Chondrocyte (in vitro differentiated cells): ENCODE results near the gene RAX2. TPM values are rescaled to one million over a fixed set of nuclear protein-coding genes. Genes with fewer than 3 reads are reported as not detected.

Source experiments
- DNase-seq: peaks from one replicate; pipeline ENCODE4 v3.0.0; 2021; ENCODE audit warnings: mixed read lengths, low spot score
- H3K27ac Mint-ChIP-seq: one replicate; pipeline ENCODE4 v1.8.0; 2021; ENCODE audit warnings: mild to moderate bottlenecking, moderate library complexity, mixed read lengths; ENCODE audit not compliant: unreplicated experiment
- H3K27me3 Mint-ChIP-seq: 2 replicates; pipeline ENCODE4 v1.8.0; 2021; ENCODE audit warnings: low read depth, mixed read lengths
- H3K36me3 Mint-ChIP-seq: 2 replicates; pipeline ENCODE4 v1.8.0; 2021; ENCODE audit warnings: low read depth, mixed read lengths
- H3K4me1 Mint-ChIP-seq: 2 replicates; pipeline ENCODE4 v1.8.0; 2021; ENCODE audit warnings: low read depth, mild to moderate bottlenecking, mixed read lengths
- H3K4me3 Mint-ChIP-seq: one replicate; pipeline ENCODE4 v1.8.0; 2021; ENCODE audit warnings: mild to moderate bottlenecking, moderate library complexity, mixed read lengths; ENCODE audit not compliant: unreplicated experiment
- H3K9me3 Mint-ChIP-seq: 2 replicates; pipeline ENCODE4 v1.8.0; 2021; ENCODE audit warnings: low read depth, mixed read lengths
- total RNA-seq: library from RNA; stranded (reverse); gene quantifications from 3 replicates; pipeline ENCODE4 v1.2.1, GENCODE V29; 2021
- TF ChIP-seq, protein P1 (sequence below): fragments of 200-600 bp; sonication (generic); IDR thresholded peaks from 2 replicates; pipeline ENCODE4 v1.5.0; 2021; ENCODE audit warnings: antibody characterized with exemption, mild to moderate bottlenecking, moderate library complexity

The RAX2 gene
- total RNA-seq, 1 donor from 2014 or later = not detected

DNA sequence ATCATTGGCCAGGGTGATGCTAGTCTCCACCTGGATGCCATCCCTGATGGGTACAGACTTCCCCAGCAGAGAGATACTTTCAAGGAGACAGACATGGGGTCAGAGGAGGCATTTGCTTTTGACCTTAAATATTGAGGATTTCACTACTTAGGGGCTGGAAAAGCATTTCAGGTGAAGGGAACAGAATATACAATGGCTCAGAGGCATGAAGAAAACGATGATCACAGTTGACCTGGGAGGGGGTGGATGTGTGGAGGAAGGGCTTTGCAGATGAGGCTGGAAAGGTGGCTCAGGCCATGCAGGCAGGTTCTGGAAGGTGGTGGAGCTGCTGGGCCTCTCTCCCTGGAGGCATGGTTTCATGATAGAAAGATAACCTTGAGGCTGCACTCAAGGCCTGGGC lies 10.3 kb upstream of the RAX2 start:
- Mint-ChIP-seq H3K4me3 (no peak overlapping the region), H3K9me3 (peaks cover 17% of the 10 kb centered on the region), H3K27me3 (peaks cover 12% of the 10 kb centered on the region), H3K27ac (no peak overlapping the region), H3K4me1 (no peaks in the 10 kb centered on the region), H3K36me3 (peaks cover 9% of the 10 kb centered on the region)
- TF ChIP-seq, protein P1, sequence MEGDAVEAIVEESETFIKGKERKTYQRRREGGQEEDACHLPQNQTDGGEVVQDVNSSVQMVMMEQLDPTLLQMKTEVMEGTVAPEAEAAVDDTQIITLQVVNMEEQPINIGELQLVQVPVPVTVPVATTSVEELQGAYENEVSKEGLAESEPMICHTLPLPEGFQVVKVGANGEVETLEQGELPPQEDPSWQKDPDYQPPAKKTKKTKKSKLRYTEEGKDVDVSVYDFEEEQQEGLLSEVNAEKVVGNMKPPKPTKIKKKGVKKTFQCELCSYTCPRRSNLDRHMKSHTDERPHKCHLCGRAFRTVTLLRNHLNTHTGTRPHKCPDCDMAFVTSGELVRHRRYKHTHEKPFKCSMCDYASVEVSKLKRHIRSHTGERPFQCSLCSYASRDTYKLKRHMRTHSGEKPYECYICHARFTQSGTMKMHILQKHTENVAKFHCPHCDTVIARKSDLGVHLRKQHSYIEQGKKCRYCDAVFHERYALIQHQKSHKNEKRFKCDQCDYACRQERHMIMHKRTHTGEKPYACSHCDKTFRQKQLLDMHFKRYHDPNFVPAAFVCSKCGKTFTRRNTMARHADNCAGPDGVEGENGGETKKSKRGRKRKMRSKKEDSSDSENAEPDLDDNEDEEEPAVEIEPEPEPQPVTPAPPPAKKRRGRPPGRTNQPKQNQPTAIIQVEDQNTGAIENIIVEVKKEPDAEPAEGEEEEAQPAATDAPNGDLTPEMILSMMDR = no peak
- DNase-seq = no peak

DNA sequence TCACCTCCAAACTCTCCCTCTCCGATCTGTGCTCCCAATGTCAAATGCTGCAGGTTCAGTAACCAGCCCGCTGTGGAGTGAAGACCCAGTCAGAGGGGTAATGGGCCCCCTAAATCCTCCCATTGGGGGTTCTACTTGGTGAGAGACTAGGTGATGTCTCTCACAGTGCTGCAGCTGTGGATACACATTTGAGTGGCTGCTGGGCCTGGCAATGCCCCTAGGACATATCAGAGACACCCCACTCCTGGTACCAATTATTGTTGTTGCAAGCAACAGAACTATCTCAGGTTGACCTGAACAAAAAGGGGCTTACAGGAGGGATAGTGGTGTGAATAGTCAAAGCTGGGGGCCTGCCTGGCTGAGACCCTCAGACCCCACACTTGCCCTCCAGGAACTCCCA lies 9.6 kb upstream of the RAX2 start:
- peaks cover 12% of the 10 kb centered on the region for H3K27me3 Mint-ChIP-seq

DNA sequence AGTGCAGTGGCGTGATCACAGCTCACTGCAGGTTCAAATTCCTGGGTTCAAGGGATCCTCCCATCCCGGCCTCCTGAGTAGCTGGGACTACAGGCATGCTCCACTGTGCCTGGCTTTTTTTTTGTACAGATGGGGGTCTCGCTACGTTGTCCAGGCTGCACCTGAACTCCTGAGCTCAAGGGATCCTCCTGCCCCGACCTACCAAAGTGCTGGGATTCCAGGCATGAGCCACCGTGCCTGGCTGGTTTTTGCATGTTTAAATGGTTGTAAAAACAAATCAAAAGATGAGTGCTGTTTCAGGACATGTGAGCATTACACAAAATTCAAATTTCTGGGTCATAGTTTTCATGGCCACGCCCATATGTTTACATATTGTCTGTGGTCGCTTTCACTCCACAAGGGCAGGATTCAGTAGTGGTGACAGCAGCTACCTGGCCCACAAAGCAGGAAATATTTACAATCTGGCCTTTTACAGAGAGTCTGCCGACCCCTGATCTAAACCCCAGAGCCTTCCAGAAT lies 8.8 kb upstream of the RAX2 start:
- DNase-seq = no peak
- H3K27me3 Mint-ChIP-seq = peaks cover 12% of the 10 kb centered on the region
- TF ChIP-seq, protein P1 = no peak

More for the DNA sequence above, 9.6 kb upstream of the RAX2 start:
- Mint-ChIP-seq H3K36me3 (peaks cover 9% of the 10 kb centered on the region), H3K9me3 (peaks cover 17% of the 10 kb centered on the region), H3K4me1 (no peaks in the 10 kb centered on the region), H3K27ac (no peak overlapping the region), H3K4me3 (no peak overlapping the region)
- TF ChIP-seq, protein P1 = no peak
- DNase-seq = no peak

DNA sequence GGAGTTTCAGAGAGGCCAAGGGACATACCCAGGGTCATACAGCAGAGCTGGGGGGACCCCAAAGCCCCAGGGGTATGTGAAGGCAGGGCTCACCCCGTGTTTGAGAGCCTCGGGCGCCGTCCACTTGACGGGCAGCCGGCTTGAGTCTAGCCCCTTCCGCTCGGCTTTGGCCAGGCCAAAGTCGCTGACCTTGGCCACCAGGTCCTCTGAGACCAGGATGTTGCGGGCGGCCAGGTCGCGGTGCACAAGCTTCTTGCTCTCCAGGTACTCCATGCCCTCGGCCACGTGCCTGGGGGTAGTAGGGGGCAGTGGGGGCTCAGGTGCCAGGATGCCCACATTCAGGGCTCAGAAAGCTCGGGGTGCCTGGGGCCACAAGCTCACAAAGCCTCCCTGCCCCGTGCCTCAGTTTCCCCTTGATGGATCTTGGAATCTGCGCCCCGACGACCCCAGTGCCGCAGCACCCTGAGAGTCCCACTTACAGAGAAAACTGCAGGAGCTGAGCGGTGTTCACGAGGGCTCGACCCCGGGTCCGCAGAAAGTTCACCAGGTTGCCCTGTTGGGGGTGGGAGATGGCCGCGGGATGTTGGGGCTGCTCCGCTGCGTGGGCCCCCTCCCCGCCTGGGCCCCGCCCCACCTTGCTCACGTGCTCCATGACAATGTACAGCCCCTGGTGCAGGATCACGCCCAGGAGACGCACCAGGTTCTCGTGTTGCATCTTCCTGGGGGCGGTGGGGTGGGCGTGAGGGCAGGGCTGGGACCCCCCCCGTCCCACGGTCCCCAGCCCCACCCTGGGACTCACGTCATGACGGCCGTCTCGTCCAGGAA lies 7.1 kb upstream of the RAX2 start:
- H3K9me3 Mint-ChIP-seq = peaks cover 17% of the 10 kb centered on the region
- TF ChIP-seq, protein P1 = no peak
- H3K27me3 Mint-ChIP-seq = peaks cover 4% of the 10 kb centered on the region
- no peak overlapping the region for H3K27ac Mint-ChIP-seq
- peaks cover 9% of the 10 kb centered on the region for H3K36me3 Mint-ChIP-seq
- H3K4me1 Mint-ChIP-seq = no peaks in the 10 kb centered on the region
- DNase-seq = no peak
- H3K4me3 Mint-ChIP-seq = no peak overlapping the region

More for the DNA sequence above, 8.8 kb upstream of the RAX2 start:
- Mint-ChIP-seq H3K27ac (no peak overlapping the region), H3K36me3 (peaks cover 9% of the 10 kb centered on the region), H3K4me3 (no peak overlapping the region), H3K4me1 (no peaks in the 10 kb centered on the region), H3K9me3 (peaks cover 17% of the 10 kb centered on the region)

DNA sequence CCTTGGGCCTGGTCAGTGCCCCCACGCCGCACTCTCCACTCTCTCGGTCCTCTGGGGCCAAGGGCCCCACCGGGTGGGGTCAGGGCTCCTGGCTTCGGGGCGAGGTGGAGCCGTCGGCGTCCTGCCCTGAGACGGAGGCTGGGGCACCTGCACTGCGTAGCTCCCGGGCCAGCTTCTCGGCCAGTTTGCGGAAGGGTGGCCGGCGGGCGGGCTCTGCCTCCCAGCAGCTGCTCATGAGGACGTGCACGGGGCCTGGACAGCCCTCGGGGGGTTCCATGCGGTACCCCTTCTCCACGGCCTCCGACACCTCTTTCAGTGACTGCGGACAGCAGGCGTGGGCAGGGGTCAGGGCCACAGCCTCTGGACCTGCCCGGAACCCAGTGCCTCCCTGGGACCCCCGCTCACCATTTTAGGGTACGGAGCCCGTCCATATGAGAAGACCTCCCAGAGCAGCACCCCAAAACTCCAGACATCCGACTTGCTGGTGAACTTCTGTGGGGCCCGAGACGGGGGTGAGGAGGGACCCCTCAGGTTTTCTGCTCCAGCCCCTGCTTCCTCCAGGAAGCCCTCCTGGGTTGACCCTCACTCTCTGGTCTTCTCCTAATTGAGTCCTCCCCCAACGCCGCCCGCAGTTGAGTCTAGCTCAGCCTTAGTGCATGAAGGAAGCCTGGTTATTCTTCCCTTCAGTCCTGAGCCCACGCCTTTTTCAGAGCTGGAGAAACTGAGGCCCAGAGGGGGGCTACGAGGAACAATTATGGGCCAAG lies 6.3 kb upstream of the RAX2 start:
- peaks cover 2% of the 10 kb centered on the region for H3K27me3 Mint-ChIP-seq
- H3K9me3 Mint-ChIP-seq = peaks cover 17% of the 10 kb centered on the region
- no peak for DNase-seq
- H3K4me3 Mint-ChIP-seq = no peak overlapping the region
- TF ChIP-seq, protein P1 = no peak
- H3K27ac Mint-ChIP-seq = no peak overlapping the region
- H3K36me3 Mint-ChIP-seq = peaks cover 9% of the 10 kb centered on the region
- H3K4me1 Mint-ChIP-seq = no peaks in the 10 kb centered on the region
